Purkinje cell (primary cell): Measurements from ENCODE around the gene TNK2. TPM values are rescaled to one million over a fixed set of nuclear protein-coding genes. Genes with fewer than 3 reads are reported as not detected.

Experiments used
- polyA plus RNA-seq: library from polyadenylated mRNA; unstranded; fragments of >200 nt; fragmentation: Nextera tagmentation; gene quantifications from 2 replicates; pipeline ENCODE4 v1.2.1, GENCODE V29; 2014

The TNK2 gene
- 0.87 and 1.3 TPM in 2 replicates for polyA plus RNA-seq

DNA sequence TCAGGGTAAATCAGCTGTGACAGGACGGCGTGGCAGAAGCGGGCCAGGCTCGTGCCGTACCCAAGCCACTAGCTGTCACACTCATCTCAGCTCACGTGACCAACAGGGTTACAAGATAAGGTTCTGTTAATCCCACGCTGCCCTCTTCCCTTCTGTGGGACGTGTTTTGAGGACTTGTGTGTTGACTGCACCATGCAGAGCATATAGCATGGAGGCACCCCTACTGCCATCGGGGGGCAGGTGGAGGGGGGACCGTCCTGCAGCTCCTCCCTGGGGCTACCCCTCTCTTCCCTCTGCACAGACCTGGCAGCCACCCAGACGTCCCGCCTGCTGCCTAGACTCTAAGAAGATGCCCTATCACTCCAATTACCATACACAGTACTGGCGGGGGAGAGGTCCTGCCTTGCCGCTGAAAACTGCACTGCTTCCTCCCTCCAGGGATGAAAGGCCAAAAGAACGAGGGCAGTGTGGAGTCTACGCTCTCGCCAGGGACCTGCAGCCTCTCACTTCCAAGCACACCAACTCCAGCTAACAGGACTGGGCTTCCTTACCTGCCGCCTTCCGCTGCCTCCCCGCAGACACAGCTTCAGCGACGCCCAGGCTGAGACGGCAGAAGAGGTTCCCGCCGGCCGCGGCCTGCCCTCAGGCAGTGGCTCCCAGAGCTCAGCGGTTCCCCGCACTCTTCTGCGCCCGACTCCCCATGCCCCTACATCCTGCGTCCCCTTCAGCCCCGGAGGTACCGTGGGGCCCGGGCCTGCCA is at the start of gene TNK2:
TNK2 (minus strand) TSS at position 618 of the 760 bp plus-strand sequence. CDS start 19,963 bp downstream, outside the sequence.

Other genes with a start within 250 kb of the TNK2 start
- gene MUC20, start 187.6 kb downstream of the TNK2 start, polyA plus RNA-seq: 2.7 and 3.4 TPM in 2 replicates
- gene MUC4, start 96.6 kb downstream of the TNK2 start, polyA plus RNA-seq: 0.15 TPM in 1 of 2 replicates, not detected in the other
- gene TFRC, start 173.5 kb upstream of the TNK2 start, polyA plus RNA-seq: 24.5 and 27.9 TPM in 2 replicates